A549 (cell line): ENCODE results near the gene RAVER1.

Experiments used
- CHD2 ChIP-seq: fragments of 150-350 bp; IDR thresholded peaks from 2 replicates; pipeline ENCODE4 v1.6.1; 2014; ENCODE audit warnings: low read length; ENCODE audit not compliant: partially characterized antibody
- HOXB5 ChIP-seq: fragments of 250-450 bp; sonication (Bioruptor Pico); IDR thresholded peaks from 2 replicates; pipeline ENCODE4 v1.5.0; 2020; ENCODE audit warnings: mild to moderate bottlenecking, moderate library complexity
- POLR2A ChIP-seq: IDR thresholded peaks from 2 replicates; pipeline ENCODE4 v1.6.1; 2012; ENCODE audit warnings: mild to moderate bottlenecking, low read length
- TF ChIP-seq, protein P1 (sequence below): fragments of >200 bp; sonication (Bioruptor Twin); formaldehyde crosslinking; IDR thresholded peaks from 3 replicates; pipeline ENCODE4 v1.5.1; 2016
- TF ChIP-seq, protein P2 (sequence below): IDR thresholded peaks from 2 replicates; pipeline ENCODE4 v1.6.1; 2012

DNA sequence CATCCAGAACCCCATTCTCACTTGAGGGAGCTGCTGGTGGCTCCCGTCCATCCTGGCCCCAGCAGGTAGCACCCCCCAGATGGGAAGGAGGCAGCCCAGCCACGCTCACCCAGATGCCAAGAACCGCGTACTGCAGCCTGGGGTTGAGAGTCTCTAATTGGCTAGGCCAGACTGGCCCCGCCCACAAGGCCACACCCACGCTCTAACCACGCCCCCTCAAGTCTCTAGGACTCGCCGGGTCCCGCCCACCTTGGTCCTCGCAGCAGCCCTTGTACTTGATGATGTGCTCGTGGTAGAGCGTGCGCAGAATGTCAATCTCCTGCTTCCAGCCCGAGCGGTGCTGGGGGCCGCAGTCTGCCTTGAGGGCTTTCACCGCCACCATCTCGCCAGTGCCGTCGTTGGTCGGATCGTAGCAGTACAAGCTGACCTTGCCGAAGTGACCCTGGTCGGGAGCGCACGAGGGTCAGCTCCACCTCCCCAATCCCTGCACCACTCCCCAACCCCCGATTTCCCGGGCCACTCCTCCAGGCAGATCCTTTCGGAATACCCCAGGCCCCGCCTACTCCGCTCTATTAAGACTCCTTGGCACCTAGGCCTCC, 20.6 kb upstream of the RAVER1 start:
- TF ChIP-seq, protein P1, sequence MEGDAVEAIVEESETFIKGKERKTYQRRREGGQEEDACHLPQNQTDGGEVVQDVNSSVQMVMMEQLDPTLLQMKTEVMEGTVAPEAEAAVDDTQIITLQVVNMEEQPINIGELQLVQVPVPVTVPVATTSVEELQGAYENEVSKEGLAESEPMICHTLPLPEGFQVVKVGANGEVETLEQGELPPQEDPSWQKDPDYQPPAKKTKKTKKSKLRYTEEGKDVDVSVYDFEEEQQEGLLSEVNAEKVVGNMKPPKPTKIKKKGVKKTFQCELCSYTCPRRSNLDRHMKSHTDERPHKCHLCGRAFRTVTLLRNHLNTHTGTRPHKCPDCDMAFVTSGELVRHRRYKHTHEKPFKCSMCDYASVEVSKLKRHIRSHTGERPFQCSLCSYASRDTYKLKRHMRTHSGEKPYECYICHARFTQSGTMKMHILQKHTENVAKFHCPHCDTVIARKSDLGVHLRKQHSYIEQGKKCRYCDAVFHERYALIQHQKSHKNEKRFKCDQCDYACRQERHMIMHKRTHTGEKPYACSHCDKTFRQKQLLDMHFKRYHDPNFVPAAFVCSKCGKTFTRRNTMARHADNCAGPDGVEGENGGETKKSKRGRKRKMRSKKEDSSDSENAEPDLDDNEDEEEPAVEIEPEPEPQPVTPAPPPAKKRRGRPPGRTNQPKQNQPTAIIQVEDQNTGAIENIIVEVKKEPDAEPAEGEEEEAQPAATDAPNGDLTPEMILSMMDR = no peak
- TF ChIP-seq CHD2 = no peak
- TF ChIP-seq POLR2A = no peak
- TF ChIP-seq HOXB5 = no peak
- TF ChIP-seq, protein P2, sequence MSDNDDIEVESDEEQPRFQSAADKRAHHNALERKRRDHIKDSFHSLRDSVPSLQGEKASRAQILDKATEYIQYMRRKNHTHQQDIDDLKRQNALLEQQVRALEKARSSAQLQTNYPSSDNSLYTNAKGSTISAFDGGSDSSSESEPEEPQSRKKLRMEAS = no peak
